HEK293 (cell line): ENCODE measurements around the gene APOL3.

Experiments used
- CTCF ChIA-PET: fragments of 350-600 bp; formaldehyde crosslinking; extraction: SDS; loops from one replicate; lab custom pipeline; 2021; ENCODE audit warnings: antibody characterized with exemption; lab: Yijun Ruan, JAX
- POLR2A ChIA-PET: fragments of 300-600 bp; formaldehyde crosslinking; extraction: SDS; loops from one replicate; lab custom pipeline; 2020; ENCODE audit warnings: antibody characterized with exemption, inconsistent platforms; lab: Yijun Ruan, JAX
- H3K27ac ChIP-seq: fragments of 200-500 bp; sonication (Bioruptor generic); 2 replicates; pipeline ENCODE4 v1.5.1; 2014; ENCODE audit warnings: low read depth, low read length, control low read depth, inconsistent platforms; ENCODE audit errors: extremely low read depth
- H3K36me3 ChIP-seq, 2 experiments: fragments of 200-500 bp in 1 of 2; sonication (Bioruptor generic) in 1 of 2; 1 replicate in 1 of 2; 2 replicates in 1 of 2; pipeline ENCODE4 v1.5.1; 2014 to 2017; ENCODE audit warnings: inconsistent platforms in 2 of 2, low read length in 2 of 2; ENCODE audit not compliant: control insufficient read depth in 2 of 2, insufficient read depth in 1 of 2
- H3K4me1 ChIP-seq: fragments of 200-500 bp; sonication (Bioruptor generic); 2 replicates; pipeline ENCODE4 v1.5.1; 2014; ENCODE audit warnings: mild to moderate bottlenecking, low read length, inconsistent platforms; ENCODE audit not compliant: control insufficient read depth, insufficient read depth
- H3K4me3 ChIP-seq: 2 replicates; pipeline ENCODE4 v1.5.1; 2011; ENCODE audit warnings: low read depth, mild to moderate bottlenecking, control low read depth, low read length, moderate library complexity
- H3K9me3 ChIP-seq: fragments of 200-500 bp; sonication (Bioruptor generic); 2 replicates; pipeline ENCODE4 v1.5.1; 2014; ENCODE audit warnings: low read depth, low read length, inconsistent platforms; ENCODE audit not compliant: control insufficient read depth, insufficient read depth
- EGR2 ChIP-seq: fragments of 450-650 bp; formaldehyde crosslinking; IDR thresholded peaks from 2 replicates; pipeline ENCODE4 v1.5.1; 2016; ENCODE audit warnings: low read depth, missing biosample characterization, missing genetic modification characterization
- MEIS1 ChIP-seq: sonication (generic); formaldehyde crosslinking; IDR thresholded peaks from 2 replicates; pipeline ENCODE4 v1.8.1; 2022; ENCODE audit warnings: missing genetic modification reagents, mild to moderate bottlenecking, borderline replicate concordance
- MYNN ChIP-seq: fragments of 450-650 bp; formaldehyde crosslinking; IDR thresholded peaks from 2 replicates; pipeline ENCODE4 v1.5.1; 2016; ENCODE audit warnings: missing biosample characterization, missing genetic modification characterization, borderline replicate concordance
- RBAK ChIP-seq: fragments of 450-650 bp; formaldehyde crosslinking; IDR thresholded peaks from 2 replicates; pipeline ENCODE4 v1.5.1; 2016; ENCODE audit warnings: missing biosample characterization, missing genetic modification characterization
- SCRT1 ChIP-seq: fragments of 450-650 bp; formaldehyde crosslinking; IDR thresholded peaks from 2 replicates; pipeline ENCODE4 v1.5.1; 2016; ENCODE audit warnings: missing biosample characterization, missing genetic modification characterization, borderline replicate concordance
- ZFHX2 ChIP-seq: fragments of 450-650 bp; formaldehyde crosslinking; conservative IDR thresholded peaks from 2 replicates; pipeline ENCODE4 v1.5.1; 2016; ENCODE audit warnings: missing biosample characterization, missing genetic modification characterization
- ZNF112 ChIP-seq: fragments of 450-650 bp; formaldehyde crosslinking; IDR thresholded peaks from 2 replicates; pipeline ENCODE4 v1.5.0; 2017; ENCODE audit warnings: missing biosample characterization, missing genetic modification characterization
- ZNF169 ChIP-seq: fragments of 450-650 bp; formaldehyde crosslinking; IDR thresholded peaks from 2 replicates; pipeline ENCODE4 v1.5.1; 2016; ENCODE audit warnings: missing biosample characterization, missing genetic modification characterization
- ZNF274 ChIP-seq, 2 experiments: fragments of 200-500 bp in 1 of 2; fragments of 450-650 bp in 1 of 2; sonication (Bioruptor generic) in 1 of 2; formaldehyde crosslinking in 1 of 2; IDR thresholded peaks; 2 replicates each; pipeline versions ENCODE4 v1.5.1 to v1.6.1; 2014 to 2016; ENCODE audit warnings: borderline replicate concordance in 1 of 2, inconsistent platforms in 1 of 2, low read length in 1 of 2, missing biosample characterization in 1 of 2, missing genetic modification characterization in 1 of 2
- ZNF501 ChIP-seq: fragments of 450-650 bp; formaldehyde crosslinking; IDR thresholded peaks from 2 replicates; pipeline ENCODE4 v1.5.1; 2016; ENCODE audit warnings: missing biosample characterization, missing genetic modification characterization
- ZNF510 ChIP-seq: fragments of 450-650 bp; formaldehyde crosslinking; IDR thresholded peaks from 2 replicates; pipeline ENCODE4 v1.5.1; 2018; ENCODE audit warnings: mild to moderate bottlenecking, missing genetic modification characterization, missing biosample characterization; ENCODE audit not compliant: insufficient replicate concordance
- ZNF549 ChIP-seq: fragments of 450-650 bp; IDR thresholded peaks from 2 replicates; pipeline ENCODE4 v1.5.1; 2018; ENCODE audit warnings: missing biosample characterization, missing genetic modification characterization, mild to moderate bottlenecking, inconsistent platforms, moderate library complexity
- ZNF610 ChIP-seq: fragments of 450-650 bp; formaldehyde crosslinking; IDR thresholded peaks from 2 replicates; pipeline ENCODE4 v1.5.1; 2016; ENCODE audit warnings: missing biosample characterization, missing genetic modification characterization, borderline replicate concordance
- TF ChIP-seq, protein P1 (sequence below): fragments of 450-650 bp; formaldehyde crosslinking; IDR thresholded peaks from 2 replicates; pipeline ENCODE4 v1.5.1; 2016; ENCODE audit warnings: missing biosample characterization, missing genetic modification characterization
- TF ChIP-seq, protein P2 (sequence below): fragments of 450-650 bp; formaldehyde crosslinking; IDR thresholded peaks from 2 replicates; pipeline ENCODE4 v1.5.1; 2016; ENCODE audit warnings: missing biosample characterization, missing genetic modification characterization
- TF ChIP-seq, protein P3 (sequence below): fragments of 450-650 bp; formaldehyde crosslinking; IDR thresholded peaks from 2 replicates; pipeline ENCODE4 v1.5.1; 2016; ENCODE audit warnings: missing biosample characterization, missing genetic modification characterization
- TF ChIP-seq, protein P4 (sequence below): fragments of 450-650 bp; formaldehyde crosslinking; IDR thresholded peaks from 2 replicates; pipeline ENCODE4 v1.5.1; 2016; ENCODE audit warnings: missing biosample characterization, missing genetic modification characterization

The APOL3 gene

DNA sequence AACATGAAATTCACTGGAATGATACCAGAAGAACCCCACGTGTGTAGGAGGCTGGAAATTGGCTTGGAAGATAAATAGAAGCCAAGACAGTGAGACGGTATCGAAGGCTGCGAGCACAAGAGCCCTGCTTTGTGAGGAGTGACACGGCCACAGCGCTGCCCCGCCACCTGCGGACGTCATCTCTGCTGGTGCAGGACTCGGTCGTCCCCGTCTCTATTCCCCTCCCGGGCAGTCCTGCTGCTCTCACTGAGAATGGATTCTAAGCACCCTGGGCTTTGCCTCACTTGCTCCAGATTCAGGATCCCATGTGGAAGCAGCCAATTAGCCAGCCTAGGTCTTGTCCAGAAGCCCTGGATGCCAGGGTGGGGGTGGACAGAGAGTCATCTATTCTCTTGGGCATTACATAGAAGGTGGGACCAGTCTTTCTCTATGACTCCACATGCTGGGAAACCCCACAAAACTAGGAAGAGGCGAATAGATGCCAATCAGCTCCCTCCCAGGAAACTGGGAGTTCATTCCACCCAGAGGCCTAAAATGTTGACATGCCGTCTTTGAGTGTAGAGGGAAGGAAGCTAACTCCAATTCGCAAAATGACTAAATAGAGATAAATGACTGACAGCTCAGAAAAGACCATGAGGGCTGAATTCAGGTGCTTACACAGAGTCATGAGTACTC is 25.1 kb downstream of the APOL3 start:
- Histone ChIP-seq H3K27ac (no peak overlapping the region), H3K9me3 (no peaks in the 10 kb centered on the region), H3K4me3 (no peak overlapping the region), H3K36me3 (no peaks in the 10 kb centered on the region), H3K4me1 (no peaks in the 10 kb centered on the region)
- TF ChIP-seq, protein P1, sequence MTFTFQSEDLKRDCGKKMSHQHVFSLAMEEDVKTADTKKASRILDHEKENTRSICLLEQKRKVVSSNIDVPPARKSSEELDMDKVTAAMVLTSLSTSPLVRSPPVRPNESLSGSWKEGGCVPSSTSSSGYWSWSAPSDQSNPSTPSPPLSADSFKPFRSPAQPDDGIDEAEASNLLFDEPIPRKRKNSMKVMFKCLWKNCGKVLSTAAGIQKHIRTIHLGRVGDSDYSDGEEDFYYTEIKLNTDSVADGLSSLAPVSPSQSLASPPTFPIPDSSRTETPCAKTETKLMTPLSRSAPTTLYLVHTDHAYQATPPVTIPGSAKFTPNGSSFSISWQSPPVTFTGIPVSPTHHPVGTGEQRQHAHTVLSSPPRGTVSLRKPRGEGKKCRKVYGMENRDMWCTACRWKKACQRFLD (tag by site-specific recombination) = no peak
- TF ChIP-seq, protein P2, sequence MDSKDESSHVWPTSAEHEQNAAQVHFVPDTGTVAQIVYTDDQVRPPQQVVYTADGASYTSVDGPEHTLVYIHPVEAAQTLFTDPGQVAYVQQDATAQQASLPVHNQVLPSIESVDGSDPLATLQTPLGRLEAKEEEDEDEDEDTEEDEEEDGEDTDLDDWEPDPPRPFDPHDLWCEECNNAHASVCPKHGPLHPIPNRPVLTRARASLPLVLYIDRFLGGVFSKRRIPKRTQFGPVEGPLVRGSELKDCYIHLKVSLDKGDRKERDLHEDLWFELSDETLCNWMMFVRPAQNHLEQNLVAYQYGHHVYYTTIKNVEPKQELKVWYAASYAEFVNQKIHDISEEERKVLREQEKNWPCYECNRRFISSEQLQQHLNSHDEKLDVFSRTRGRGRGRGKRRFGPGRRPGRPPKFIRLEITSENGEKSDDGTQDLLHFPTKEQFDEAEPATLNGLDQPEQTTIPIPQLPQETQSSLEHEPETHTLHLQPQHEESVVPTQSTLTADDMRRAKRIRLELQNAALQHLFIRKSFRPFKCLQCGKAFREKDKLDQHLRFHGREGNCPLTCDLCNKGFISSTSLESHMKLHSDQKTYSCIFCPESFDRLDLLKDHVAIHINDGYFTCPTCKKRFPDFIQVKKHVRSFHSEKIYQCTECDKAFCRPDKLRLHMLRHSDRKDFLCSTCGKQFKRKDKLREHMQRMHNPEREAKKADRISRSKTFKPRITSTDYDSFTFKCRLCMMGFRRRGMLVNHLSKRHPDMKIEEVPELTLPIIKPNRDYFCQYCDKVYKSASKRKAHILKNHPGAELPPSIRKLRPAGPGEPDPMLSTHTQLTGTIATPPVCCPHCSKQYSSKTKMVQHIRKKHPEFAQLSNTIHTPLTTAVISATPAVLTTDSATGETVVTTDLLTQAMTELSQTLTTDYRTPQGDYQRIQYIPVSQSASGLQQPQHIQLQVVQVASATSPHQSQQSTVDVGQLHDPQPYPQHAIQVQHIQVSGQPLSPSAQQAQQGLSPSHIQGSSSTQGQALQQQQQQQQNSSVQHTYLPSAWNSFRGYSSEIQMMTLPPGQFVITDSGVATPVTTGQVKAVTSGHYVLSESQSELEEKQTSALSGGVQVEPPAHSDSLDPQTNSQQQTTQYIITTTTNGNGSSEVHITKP (tag by site-specific recombination) = no peak
- TF ChIP-seq ZNF549 (tag by site-specific recombination) (no peak), ZNF501 (tag by site-specific recombination) (no peak), ZNF274 (IDR thresholded peaks at IDR 0.05; ENCODE audit: low read length) (no peak), ZNF274 (tag by site-specific recombination; IDR thresholded peaks at IDR 0.05; ENCODE audit: borderline replicate concordance) (no peak), ZNF112 (no peak), MEIS1 (CRISPR knock-in tag) (no peak), RBAK (tag by site-specific recombination) (no peak), MYNN (tag by site-specific recombination) (no peak), ZNF169 (tag by site-specific recombination) (no peak), SCRT1 (tag by site-specific recombination) (no peak)
- TF ChIP-seq, protein P3, sequence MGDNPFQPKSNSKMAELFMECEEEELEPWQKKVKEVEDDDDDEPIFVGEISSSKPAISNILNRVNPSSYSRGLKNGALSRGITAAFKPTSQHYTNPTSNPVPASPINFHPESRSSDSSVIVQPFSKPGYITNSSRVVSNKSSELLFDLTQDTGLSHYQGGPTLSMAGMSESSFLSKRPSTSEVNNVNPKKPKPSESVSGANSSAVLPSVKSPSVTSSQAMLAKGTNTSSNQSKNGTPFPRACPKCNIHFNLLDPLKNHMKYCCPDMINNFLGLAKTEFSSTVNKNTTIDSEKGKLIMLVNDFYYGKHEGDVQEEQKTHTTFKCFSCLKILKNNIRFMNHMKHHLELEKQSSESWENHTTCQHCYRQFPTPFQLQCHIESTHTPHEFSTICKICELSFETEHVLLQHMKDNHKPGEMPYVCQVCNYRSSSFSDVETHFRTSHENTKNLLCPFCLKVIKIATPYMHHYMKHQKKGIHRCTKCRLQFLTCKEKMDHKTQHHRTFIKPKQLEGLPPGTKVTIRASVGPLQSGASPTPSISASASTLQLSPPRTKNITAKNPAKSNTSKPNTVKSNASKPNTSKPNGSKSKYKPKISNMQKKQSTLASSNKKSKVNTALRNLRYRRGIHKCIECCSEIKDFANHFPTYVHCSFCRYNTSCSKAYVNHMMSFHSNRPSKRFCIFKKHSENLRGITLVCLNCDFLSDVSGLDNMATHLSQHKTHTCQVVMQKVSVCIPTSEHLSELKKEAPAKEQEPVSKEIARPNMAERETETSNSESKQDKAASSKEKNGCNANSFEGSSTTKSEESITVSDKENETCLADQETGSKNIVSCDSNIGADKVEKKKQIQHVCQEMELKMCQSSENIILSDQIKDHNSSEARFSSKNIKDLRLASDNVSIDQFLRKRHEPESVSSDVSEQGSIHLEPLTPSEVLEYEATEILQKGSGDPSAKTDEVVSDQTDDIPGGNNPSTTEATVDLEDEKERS (tag by site-specific recombination) = no peak
- ChIA-PET CTCF (interaction anchor here (0.6 to 2.5 kb wide), 5 partner anchors 10 to 505 kb away, joined by 3 to 14 read pairs (median 7); no protein-coding TSS in a partner anchor), POLR2A (no interaction called here)

DNA sequence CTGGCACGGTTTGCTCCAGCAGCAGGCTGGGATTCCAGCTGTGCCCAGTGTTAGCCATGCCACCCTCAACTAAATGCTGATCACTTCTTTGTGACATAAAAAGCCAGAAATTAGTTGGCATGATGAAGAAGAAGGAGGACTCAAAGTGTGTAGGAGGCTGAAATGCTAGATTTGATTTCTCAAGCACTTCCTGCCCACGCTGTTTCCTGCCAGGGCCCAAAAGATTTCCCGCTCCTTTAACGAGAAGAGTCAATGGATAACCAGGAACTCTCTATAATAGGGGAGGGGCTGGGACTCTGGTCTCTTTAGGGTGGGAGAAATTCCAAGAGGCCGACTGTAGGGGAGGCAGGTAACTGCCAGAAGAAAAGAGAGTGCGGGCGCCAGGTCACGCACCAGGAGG is 26.4 kb downstream of the APOL3 start:
- Histone ChIP-seq H3K4me1 (no peaks in the 10 kb centered on the region), H3K36me3 (no peaks in the 10 kb centered on the region), H3K9me3 (no peaks in the 10 kb centered on the region), H3K27ac (no peak overlapping the region), H3K4me3 (no peak overlapping the region)
- CTCF ChIA-PET = interaction anchor here (0.6 to 2.5 kb wide), 3 partner anchors 10 to 689 kb away, joined by 3 to 11 read pairs (median 3); no protein-coding TSS in a partner anchor
- POLR2A ChIA-PET = no interaction called here
- TF ChIP-seq ZNF510 (no peak), ZFHX2 (tag by site-specific recombination) (peak; percentile 35; the same call in 1 of the 2 replicates), EGR2 (tag by site-specific recombination) (0 out of 2 replicates have a peak, but pooled peaks have one; percentile 24), ZNF610 (no peak)
- TF ChIP-seq, protein P4, sequence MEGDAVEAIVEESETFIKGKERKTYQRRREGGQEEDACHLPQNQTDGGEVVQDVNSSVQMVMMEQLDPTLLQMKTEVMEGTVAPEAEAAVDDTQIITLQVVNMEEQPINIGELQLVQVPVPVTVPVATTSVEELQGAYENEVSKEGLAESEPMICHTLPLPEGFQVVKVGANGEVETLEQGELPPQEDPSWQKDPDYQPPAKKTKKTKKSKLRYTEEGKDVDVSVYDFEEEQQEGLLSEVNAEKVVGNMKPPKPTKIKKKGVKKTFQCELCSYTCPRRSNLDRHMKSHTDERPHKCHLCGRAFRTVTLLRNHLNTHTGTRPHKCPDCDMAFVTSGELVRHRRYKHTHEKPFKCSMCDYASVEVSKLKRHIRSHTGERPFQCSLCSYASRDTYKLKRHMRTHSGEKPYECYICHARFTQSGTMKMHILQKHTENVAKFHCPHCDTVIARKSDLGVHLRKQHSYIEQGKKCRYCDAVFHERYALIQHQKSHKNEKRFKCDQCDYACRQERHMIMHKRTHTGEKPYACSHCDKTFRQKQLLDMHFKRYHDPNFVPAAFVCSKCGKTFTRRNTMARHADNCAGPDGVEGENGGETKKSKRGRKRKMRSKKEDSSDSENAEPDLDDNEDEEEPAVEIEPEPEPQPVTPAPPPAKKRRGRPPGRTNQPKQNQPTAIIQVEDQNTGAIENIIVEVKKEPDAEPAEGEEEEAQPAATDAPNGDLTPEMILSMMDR = no peak
